Measurements from ENCODE around the gene CENPX. TPM values are rescaled to one million over a fixed set of nuclear protein-coding genes. Genes with fewer than 3 reads are reported as not detected.

The CENPX gene
- total and polyA plus RNA-seq, 2 donors (not counting 3 experiments of a cell fraction or from before 2014, with no cell fraction given) = 56.2 to 67.2 TPM

- H3K27me3 ChIP-seq (ENCODE audit: control insufficient read depth in 2 of 2, insufficient read depth in 2 of 2, low read length in 2 of 2) = no peaks in the 10 kb centered on the region
- no peaks in the 10 kb centered on the region for H3K9me1 ChIP-seq (replicated peaks; ENCODE audit: control insufficient read depth, extremely low read depth, insufficient read depth, low read length)
- FAIRE-seq = peak; percentile 98
- no peaks in the 10 kb centered on the region for H3K9me3 ChIP-seq (replicated peaks; ENCODE audit: control insufficient read depth, insufficient read depth, low read length)
- H4K20me1 ChIP-seq (replicated peaks; ENCODE audit: control insufficient read depth, extremely low read depth, insufficient read depth, low read length) = no peaks in the 10 kb centered on the region
- H3K4me1 ChIP-seq (ENCODE audit: control insufficient read depth, extremely low read depth, insufficient read depth, low read length) = peaks cover 13% of the 10 kb centered on the region
- no peak overlapping the region for H3K9ac ChIP-seq (replicated peaks; ENCODE audit: extremely low read depth, insufficient read depth, low read length)
- H3K36me3 ChIP-seq (ENCODE audit: control insufficient read depth in 2 of 2, extremely low read depth in 1 of 2, insufficient read depth in 2 of 2, low read length in 2 of 2) = no peaks in the 10 kb centered on the region
- H3K4me3 ChIP-seq (replicated peaks in 1 of 3; ENCODE audit: insufficient read depth in 1 of 3, low read depth in 1 of 3, low read length in 3 of 3) = no peak overlapping the region
- no peak overlapping the region for H3K4me2 ChIP-seq (ENCODE audit: insufficient read depth, low read length)
- H3K79me2 ChIP-seq (ENCODE audit: control insufficient read depth, insufficient read depth, low read length) = no peaks in the 10 kb centered on the region
- peak overlapping the region; percentile 54 for H3K27ac ChIP-seq (ENCODE audit: insufficient read depth, low read depth, low read length)
- TF ChIP-seq JUN (IDR thresholded peaks at IDR 0.05; ENCODE audit: borderline replicate concordance, insufficient read depth, insufficient read length, low read depth) (peak; percentile 69), MAX (IDR thresholded peaks at IDR 0.05; ENCODE audit: insufficient read depth, insufficient read length) (peak; percentile 89), POLR2AphosphoS5 (IDR thresholded peaks at IDR 0.05; ENCODE audit: insufficient read depth, low read depth, low read length) (peak; percentile 46), FOS (IDR thresholded peaks at IDR 0.05; ENCODE audit: borderline replicate concordance, insufficient read depth, low read length) (peak; percentile 84), EZH2 (IDR thresholded peaks at IDR 0.05; ENCODE audit: borderline replicate concordance, low read depth, low read length, severe bottlenecking) (no peak), CTCF (IDR thresholded peaks at IDR 0.05; ENCODE audit: extremely low read depth in 1 of 2, insufficient read depth in 1 of 2, low read depth in 1 of 2, low read length in 2 of 2) (no peak), MYC (IDR thresholded peaks at IDR 0.05; ENCODE audit: low read depth, low read length) (peak; percentile 87)
- peak; percentile 93 for DNase-seq (ENCODE audit: low read depth, low spot score)
- ChIA-PET CTCF (interaction anchor here (0.9 to 3.5 kb wide), 9 partner anchors 10 to 202 kb away, joined by 3 to 30 read pairs (median 6); partner anchors contain the start of genes CENPX, DCXR and LRRC45), POLR2A (interaction anchor here (0.7 to 1.0 kb wide), 2 partner anchors 16 to 25 kb away, joined by 3 read pairs; no protein-coding TSS in a partner anchor)
- BruUV-seq (replicated peaks) = no TSS peak
- dilution Hi-C loops (cut with MboI; ENCODE audit: extremely low pct_ligation_motif_present, low sequenced_read_pairs) = no loop called here
- peak overlapping the region; percentile 63 for H2AFZ ChIP-seq (ENCODE audit: low read depth, low read length)
- intact Hi-C loops (cut with micrococcal nuclease) = loop anchor here (1.0 to 5.0 kb wide), 2 partner anchors 25 to 76 kb away; partner anchors contain the start of gene MAFG
These were observed 19.0 kb downstream of the CENPX start for GRCh38 chr17:82003411-82004381.
